ENCODE measurements around the gene ZNF497. TPM values are rescaled to one million over a fixed set of nuclear protein-coding genes. Genes with fewer than 3 reads are reported as not detected.
A peak's percentile ranks its signal among the peaks of the same experiment; 100 is the strongest.

Gene ZNF497
- total and polyA plus RNA-seq, 2 of the 8 experiments (the other 6 are each of a cell fraction or from before 2014, with no cell fraction given), result 0.93 to 1.4 TPM

DNA sequence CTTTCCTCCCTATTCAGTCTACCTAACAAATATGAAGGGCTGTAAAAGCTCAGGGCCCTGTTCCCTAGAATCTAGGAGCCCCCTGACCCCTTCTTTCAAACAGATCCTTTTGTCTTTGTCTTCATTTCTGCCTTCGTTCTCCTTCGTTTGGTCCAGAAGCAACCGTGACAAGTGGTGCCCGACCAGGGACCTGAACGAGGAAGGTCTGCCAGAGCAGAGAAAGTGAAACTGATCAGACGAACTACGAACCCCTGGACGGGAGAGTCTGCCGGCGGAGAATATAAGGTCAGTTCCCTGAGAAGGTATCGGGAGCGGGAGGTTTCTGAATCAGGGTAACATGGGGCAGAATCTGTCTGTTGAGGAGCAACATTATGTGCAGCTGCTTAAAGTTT, 56.6 kb downstream of the ZNF497 start:
- POLR2A ChIA-PET (ENCODE audit: partially characterized antibody), result interaction anchor here (0.7 to 2.6 kb wide), 15 partner anchors 8 to 151 kb away, joined by 3 to 14 read pairs (median 4); partner anchors contain the start of genes ZNF274, ZNF544 and ZNF8
- peaks cover 0 to 10% of the 10 kb centered on the region in 2 experiments; a peak in 1 of 4 replicates for H3K79me2 ChIP-seq (ENCODE audit: control insufficient read depth in 1 of 2, insufficient read depth in 2 of 2, low read length in 2 of 2)
- peak overlapping the region; percentile 87 to 99 (median 98) for H3K4me3 ChIP-seq (ENCODE audit: extremely low read depth in 1 of 4, insufficient read depth in 2 of 4, low read depth in 3 of 4, low read length in 4 of 4)
- no peaks in the 10 kb centered on the region for H3K79me1 ChIP-seq (ENCODE audit: low read depth, low read length)
- WGBS, 2 experiments (ENCODE audit: extremely low coverage in 1 of 2, insufficient coverage in 1 of 2, insufficient read length in 1 of 2, insufficient replicate concordance in 2 of 2, low coverage in 1 of 2, low lambda C conversion rate in 2 of 2, missing lambda C conversion rate in 1 of 2), result 66% methylated on average over 12 of the region's 12 CpGs; no CpG with 5 or more reads in 1 of the 2 experiments
- H3K9me3 ChIP-seq (ENCODE audit: insufficient read depth in 2 of 2, low read depth in 1 of 2, low read length in 1 of 2), result no peaks in the 10 kb centered on the region
- peaks cover 3 to 5% of the 10 kb centered on the region in 2 experiments for H4K20me1 ChIP-seq (replicated peaks in 1 of 2; ENCODE audit: control insufficient read depth in 1 of 2, insufficient read depth in 2 of 2, low read length in 2 of 2)
- no peaks in the 10 kb centered on the region for H3K27me3 ChIP-seq (replicated peaks in 1 of 4; ENCODE audit: control insufficient read depth in 3 of 4, extremely low read depth in 1 of 4, insufficient read depth in 3 of 4, low read length in 3 of 4)
- no peak for FAIRE-seq
- CTCF ChIA-PET (ENCODE audit: partially characterized antibody), result interaction anchor here (0.6 to 1.5 kb wide), 5 partner anchors 9 to 112 kb away, joined by 3 to 5 read pairs (median 4); no protein-coding TSS in a partner anchor
- peak overlapping the region; percentile 89 to 90 for H3K4me2 ChIP-seq (ENCODE audit: insufficient read depth in 1 of 2, low read depth in 2 of 2, low read length in 2 of 2)
- H3K4me1 ChIP-seq (replicated peaks in 1 of 4; ENCODE audit: control insufficient read depth in 3 of 4, insufficient read depth in 4 of 4, low read length in 3 of 4), result peaks cover 0 to 3% (median 1%) of the 10 kb centered on the region in 4 experiments; a peak in 3 of 7 replicates
- H2BK12ac ChIP-seq (ENCODE audit: low read depth, low read length), result no peak overlapping the region
- H2BK20ac ChIP-seq (ENCODE audit: low read length), result no peak overlapping the region
- H3K23me2 ChIP-seq (ENCODE audit: low read depth, low read length), result peaks cover 6% of the 10 kb centered on the region
- no peak overlapping the region for H4K5ac ChIP-seq (ENCODE audit: insufficient read length, low read depth, low read length)
- no peak overlapping the region for H4K91ac ChIP-seq (replicated peaks; ENCODE audit: insufficient read length, low read length)
- no peak overlapping the region for H3K23ac ChIP-seq (ENCODE audit: insufficient read length)
- H3K27ac ChIP-seq (ENCODE audit: low read depth, low read length), result no peak overlapping the region
- H2AFZ ChIP-seq (ENCODE audit: low read length), result no peak overlapping the region
- no peak overlapping the region for H3K56ac ChIP-seq (replicated peaks; ENCODE audit: insufficient read length, low read depth, low read length)
- no peak for DNase-seq (ENCODE audit: low read depth in 1 of 2, low spot score in 2 of 2)
- H2BK5ac ChIP-seq (ENCODE audit: low read depth, low read length), result no peak overlapping the region
- no peak overlapping the region for H2BK15ac ChIP-seq (ENCODE audit: low read length)
- H3K14ac ChIP-seq (ENCODE audit: insufficient read length), result no peak overlapping the region
- H3K9ac ChIP-seq (replicated peaks in 1 of 4; ENCODE audit: extremely low read depth in 1 of 4, low read depth in 3 of 4, low read length in 3 of 4), result peak overlapping the region; percentile 9 to 93 (median 65); a peak in 5 of 7 replicates
- H2AK5ac ChIP-seq (ENCODE audit: low read depth, low read length), result no peak overlapping the region
- no peak overlapping the region for H2BK120ac ChIP-seq (replicated peaks; ENCODE audit: low read depth, low read length)
- peaks cover 2 to 18% (median 13%) of the 10 kb centered on the region in 4 experiments; a peak in 6 of 8 replicates for H3K36me3 ChIP-seq (ENCODE audit: control insufficient read depth in 2 of 4, insufficient read depth in 4 of 4, low read length in 3 of 4)
- no peak overlapping the region for H3K4ac ChIP-seq (replicated peaks; ENCODE audit: insufficient read length, low read depth, low read length)
- H4K8ac ChIP-seq (ENCODE audit: extremely low read depth, insufficient read depth, low read length), result no peak overlapping the region
- H3K18ac ChIP-seq (ENCODE audit: extremely low read depth, low read length), result no peak overlapping the region
- TF ChIP-seq SIRT6 (IDR thresholded peaks at IDR 0.05; ENCODE audit: low read length) (no peak), SP1 (IDR thresholded peaks at IDR 0.05; ENCODE audit: low read depth, low read length) (no peak), KDM1A (IDR thresholded peaks at IDR 0.05; ENCODE audit: borderline replicate concordance, low read length) (no peak), ZNF274 (IDR thresholded peaks at IDR 0.05; ENCODE audit: borderline replicate concordance, extremely low read depth, low read length) (no peak), CHD2 (IDR thresholded peaks at IDR 0.05; ENCODE audit: low read length) (no peak), TAF1 (IDR thresholded peaks at IDR 0.05; ENCODE audit: low read depth, low read length) (no peak), SRF (IDR thresholded peaks at IDR 0.05; ENCODE audit: low read depth, low read length) (no peak), BCL11A (IDR thresholded peaks at IDR 0.05; ENCODE audit: low read depth in 2 of 2, low read length in 2 of 2) (no peak), BACH1 (IDR thresholded peaks at IDR 0.05; ENCODE audit: low read length) (no peak), MAFK (IDR thresholded peaks at IDR 0.05; ENCODE audit: low read depth, low read length) (no peak), SIX5 (IDR thresholded peaks at IDR 0.05; ENCODE audit: low read depth, low read length) (no peak)
- TF ChIP-seq, protein P1, sequence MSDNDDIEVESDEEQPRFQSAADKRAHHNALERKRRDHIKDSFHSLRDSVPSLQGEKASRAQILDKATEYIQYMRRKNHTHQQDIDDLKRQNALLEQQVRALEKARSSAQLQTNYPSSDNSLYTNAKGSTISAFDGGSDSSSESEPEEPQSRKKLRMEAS (IDR thresholded peaks at IDR 0.05), result no peak

Measured in H1 (cell line).